NCI-H2107 treated with DMSO at 0.1 percent for 48 hours (cell line): ENCODE measurements around the gene CCDC201.

ENCODE experiments used
- DNase-seq: peaks from one replicate; lab custom pipeline; 2025; ENCODE audit not compliant: unreplicated experiment; lab: John Stamatoyannopoulos, UW

CCDC201 gene

GRCh38 chr7:45893374-45893995 lies 20.6 kb upstream of the CCDC201 start:
- no peak for DNase-seq

GRCh38 chr7:45892407-45893035 lies 19.6 kb upstream of the CCDC201 start:
- DNase-seq: no peak

GRCh38 chr7:45891462-45892402 lies 18.9 kb upstream of the CCDC201 start:
- no peak for DNase-seq

GRCh38 chr7:45890902-45891461 lies 18.1 kb upstream of the CCDC201 start:
- peak; percentile 9 for DNase-seq

GRCh38 chr7:45890125-45890901 lies 17.4 kb upstream of the CCDC201 start:
- DNase-seq: no peak

GRCh38 chr7:45889367-45890067 lies 16.6 kb upstream of the CCDC201 start:
- no peak for DNase-seq

- no peak for DNase-seq
Observed at GRCh38 chr7:45888993-45889366, 16.1 kb upstream of the CCDC201 start.

GRCh38 chr7:45888185-45888992 lies 15.5 kb upstream of the CCDC201 start, which contains the start of gene IGFBP1:
IGFBP1 (plus strand) TSS chr7:45888488; CDS start chr7:45888653, 165 bp downstream.
- DNase-seq: no peak

- no peak for DNase-seq
Observed at GRCh38 chr7:45886931-45887667, 14.2 kb upstream of the CCDC201 start.

- no peak for DNase-seq
Observed at GRCh38 chr7:45885264-45885882, 12.5 kb upstream of the CCDC201 start.

GRCh38 chr7:45884136-45884535 lies 11.3 kb upstream of the CCDC201 start:
- DNase-seq: no peak

- DNase-seq: peak; percentile 64
Observed at GRCh38 chr7:45882465-45882810, 9.6 kb upstream of the CCDC201 start.

- no peak for DNase-seq
Observed at GRCh38 chr7:45881759-45882464, 9.0 kb upstream of the CCDC201 start.

GRCh38 chr7:45881280-45881758 lies 8.4 kb upstream of the CCDC201 start:
- no peak for DNase-seq

GRCh38 chr7:45880433-45880860 lies 7.6 kb upstream of the CCDC201 start:
- no peak for DNase-seq

GRCh38 chr7:45878457-45879144 lies 5.7 kb upstream of the CCDC201 start:
- DNase-seq: no peak

- DNase-seq: no peak
Observed at GRCh38 chr7:45876519-45876918, 3.6 kb upstream of the CCDC201 start.
